Ureter (tissue), 1 donor: ENCODE measurements around the gene CC2D1B. TPM values are rescaled to one million over a fixed set of nuclear protein-coding genes. Genes with fewer than 3 reads are reported as not detected.

Source experiments
- DNase-seq: peaks from one replicate; pipeline ENCODE4 v3.0.0-alpha.2; 2020; ENCODE audit warnings: low spot score
- total RNA-seq: library from RNA; stranded (reverse); gene quantifications from one replicate; pipeline ENCODE4 v1.2.4, GENCODE V29; 2023
- donor health status: DM: yes; HTN: yes; CAD: no.

CC2D1B gene
- total RNA-seq, 1 donor from 2014 or later = 39.4 TPM

DNA sequence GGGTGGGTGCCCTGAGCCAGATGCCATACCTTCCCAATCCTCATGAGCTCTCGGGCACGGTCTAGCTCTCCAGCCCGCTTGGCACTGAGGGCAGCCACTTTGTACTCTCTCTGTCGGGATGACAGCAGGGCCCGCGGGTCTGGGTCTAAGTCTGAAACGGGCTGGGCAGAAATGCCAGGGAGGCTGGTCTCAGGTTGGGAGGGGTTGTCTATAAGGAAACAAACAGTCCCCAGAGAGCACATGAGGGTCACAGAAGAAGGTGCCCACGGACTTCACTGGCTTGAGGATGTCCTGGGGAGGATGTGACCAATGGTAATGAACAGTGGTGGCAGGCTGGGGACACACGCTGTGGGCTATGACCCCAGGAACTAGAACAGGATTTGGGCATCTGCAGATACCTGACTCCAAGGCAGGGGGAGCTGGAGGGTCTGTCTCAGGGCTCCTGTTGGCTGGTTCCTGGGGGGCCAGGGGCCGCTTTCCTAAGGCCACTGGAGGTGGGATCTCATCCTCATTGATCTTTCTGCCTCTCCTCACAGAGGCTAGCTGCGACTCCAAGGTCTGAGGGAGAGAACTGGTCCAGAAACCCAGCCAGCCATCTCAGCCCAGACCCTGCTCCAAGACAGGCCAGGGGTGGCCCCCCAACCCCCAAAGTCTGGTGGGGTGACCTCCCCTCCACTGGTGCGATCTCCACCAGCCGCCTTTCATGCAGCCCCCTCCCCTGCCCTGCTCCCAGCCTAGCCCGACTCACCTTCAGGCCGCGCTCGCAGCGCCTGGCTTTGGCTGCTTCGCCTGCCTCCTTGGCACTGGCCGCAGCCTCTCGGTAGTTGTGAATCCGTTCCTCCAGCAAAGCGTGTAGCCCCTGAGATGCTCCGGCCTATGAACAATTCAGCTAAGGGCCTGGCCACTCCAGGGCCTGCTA lies 6.1 kb downstream of the CC2D1B start:
- DNase-seq = no peak

DNA sequence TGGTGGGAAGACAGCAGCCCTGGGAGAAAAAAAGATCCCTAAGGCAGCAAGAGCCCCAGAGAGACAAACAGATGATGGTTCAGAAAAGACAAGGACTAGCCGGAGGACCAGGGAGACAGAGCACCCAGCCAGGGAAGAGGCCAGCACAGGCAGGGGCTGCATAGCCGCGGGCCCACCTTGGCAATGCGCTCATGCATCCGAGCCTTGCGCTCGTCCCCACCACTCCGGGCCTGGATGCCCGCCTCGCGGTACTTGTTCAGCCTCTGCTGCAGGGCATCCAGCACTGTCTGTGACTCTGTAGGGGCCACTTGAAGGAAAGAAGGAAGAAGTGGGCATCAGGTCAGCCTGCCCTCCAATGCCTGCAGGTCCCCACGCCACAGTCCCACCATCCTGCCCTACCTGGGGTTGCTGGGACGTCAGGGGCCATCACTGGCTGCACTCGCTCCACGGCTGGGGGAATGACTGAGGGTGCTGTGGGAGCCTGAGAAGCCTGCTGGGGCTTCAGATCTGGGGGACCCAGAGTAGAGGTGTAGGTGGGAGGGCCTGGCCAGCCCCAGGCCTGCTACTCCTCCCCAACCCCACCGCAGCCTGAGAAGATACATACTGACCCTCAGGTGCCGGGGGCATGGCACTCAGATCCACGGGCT lies 7.0 kb downstream of the CC2D1B start:
- DNase-seq = no peak

DNA sequence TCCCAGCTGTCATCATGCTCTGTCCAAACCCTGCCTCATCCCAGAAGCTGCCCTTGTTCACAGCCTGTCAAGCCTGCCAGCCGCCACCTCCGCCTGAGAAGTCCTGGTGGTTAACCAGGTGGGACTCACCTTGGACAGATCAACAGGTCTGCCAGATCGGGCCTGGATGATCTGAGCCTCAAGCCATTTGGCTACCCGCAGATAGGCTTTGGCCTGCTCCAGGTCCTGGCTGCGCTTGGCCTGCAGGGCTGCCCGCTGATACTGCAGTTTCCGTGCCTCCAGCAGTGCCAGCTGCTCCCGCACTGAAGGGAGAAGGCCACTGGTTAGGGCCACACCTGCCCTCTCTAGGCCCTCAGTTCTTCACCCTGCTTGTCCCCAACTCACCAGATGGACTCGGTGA lies 8.6 kb downstream of the CC2D1B start:
- no peak for DNase-seq

DNA sequence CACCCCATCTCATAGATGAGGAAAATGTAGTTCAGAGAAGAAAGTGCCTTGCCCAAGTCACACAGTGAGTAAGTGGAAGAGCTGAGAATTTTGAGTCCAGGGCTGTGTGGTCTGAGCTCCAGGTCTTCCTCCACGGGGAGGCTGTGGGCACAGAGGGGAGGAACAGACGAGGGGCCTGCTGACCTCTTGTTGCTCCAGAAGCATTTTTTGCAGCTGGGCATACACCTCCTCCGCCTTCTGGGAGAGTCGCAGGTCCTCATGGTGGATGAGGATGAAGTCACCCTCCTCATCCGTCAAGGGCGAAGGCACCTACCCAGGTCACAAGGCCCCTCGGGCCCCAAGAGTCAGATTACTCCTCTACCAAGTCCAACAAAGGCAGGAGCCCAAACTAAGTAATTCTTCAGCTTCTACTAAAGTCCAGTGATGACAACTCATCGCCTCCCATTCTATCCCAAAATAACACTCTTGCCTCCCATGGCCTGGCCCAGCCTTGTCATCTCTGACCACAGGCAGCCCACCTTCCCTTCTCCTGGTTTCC lies 9.1 kb downstream of the CC2D1B start:
- DNase-seq = no peak

DNA sequence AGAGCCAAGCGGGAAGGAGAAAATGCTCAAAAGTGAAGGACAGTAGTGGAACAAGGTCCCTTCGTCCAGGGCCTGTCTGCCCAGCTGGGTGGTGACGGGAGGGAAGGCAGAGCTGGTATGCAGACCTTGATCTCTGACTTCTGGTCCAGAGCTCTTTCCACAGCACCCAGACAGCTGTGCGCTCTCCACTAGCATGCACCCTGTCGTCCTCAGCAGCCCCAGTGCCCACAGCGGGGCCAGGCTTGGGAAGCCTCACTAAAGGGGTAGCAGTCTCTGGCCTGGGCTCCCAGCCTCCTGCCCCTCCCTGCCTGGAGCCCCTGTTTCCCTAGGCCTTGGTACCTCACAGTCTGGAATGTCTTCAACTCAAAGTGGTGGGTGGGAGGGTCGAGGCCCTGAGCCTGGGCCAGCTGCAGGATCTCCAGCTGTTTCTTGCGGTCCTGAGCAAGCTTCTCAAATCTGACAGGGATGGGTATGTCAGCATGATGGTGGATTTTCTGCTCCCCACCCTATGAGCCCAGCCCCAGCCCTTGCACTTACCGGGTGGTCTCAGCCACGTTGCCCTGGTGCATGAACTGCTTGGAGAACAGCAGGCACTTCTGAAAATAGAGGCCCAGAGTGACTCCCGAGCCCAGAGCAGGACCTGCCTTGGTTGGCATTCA lies 10.0 kb downstream of the CC2D1B start:
- no peak for DNase-seq

DNA sequence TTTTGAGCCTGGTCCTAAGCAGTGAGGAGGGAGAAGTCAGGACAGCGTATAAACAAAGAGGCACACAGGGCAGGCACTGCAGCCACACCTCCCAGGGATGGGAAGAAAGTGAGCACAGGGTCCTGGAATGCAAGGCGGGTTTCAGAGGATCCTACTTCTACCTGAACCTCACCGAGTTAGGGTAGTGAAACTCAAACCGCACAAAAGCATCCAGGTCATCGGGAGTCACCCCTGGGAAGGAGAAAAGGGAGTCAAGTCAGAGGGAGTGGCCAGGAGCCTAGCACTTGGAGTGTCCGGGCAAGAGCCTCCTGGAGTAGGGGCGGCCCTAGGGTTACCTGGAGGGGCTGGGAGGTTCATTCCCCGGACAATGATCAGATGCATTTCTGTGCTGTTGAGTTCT lies 10.6 kb downstream of the CC2D1B start:
- no peak for DNase-seq

DNA sequence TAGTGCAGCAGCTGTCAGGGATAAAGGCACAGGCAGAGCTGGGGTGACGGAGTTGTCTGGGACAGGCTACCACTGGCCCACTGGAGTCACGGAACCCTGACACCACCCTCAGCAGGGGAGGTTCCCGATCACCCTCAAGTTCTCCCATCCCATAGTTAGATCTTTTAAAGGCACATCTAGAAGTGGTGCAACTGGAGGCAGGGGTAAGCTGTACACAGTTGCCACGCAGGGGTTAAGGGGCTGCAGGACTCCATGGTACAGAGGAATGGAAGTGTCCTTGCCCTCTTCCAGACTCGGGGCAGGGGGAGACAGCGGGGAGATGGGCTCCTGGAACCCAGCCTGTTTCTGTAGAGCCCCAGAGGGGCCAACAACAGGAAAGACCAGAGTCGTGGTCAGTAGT lies 13.3 kb downstream of the CC2D1B start:
- no peak for DNase-seq

DNA sequence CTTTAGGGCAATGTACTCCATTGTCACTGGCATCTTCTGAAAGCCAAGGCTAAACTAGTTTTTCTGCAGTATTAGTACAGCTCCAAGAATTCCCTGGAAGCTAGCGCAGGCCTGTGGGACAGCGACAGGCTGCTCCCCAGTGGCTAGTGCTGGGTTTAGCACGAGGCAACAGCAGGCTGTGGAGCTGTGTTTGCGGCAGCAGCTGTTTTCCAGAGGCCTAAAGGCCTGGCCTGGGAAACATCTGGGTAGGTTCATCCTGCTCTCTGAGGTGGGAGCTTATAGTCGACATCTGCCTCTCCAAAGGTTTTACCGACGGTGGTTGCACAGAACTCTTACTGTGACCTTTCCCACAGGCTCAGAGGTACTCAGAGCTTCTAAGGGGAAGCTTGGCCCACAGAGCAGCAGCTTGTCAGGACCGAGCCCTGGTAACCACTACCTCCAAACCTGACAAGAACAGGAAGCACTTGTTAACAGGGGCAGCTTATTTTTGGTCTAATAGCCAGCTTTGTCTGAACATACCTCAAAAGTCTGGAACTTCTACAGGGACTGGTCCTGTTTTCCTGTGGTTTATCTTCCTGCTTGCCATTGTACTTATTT lies 17.2 kb downstream of the CC2D1B start:
- DNase-seq = no peak

DNA sequence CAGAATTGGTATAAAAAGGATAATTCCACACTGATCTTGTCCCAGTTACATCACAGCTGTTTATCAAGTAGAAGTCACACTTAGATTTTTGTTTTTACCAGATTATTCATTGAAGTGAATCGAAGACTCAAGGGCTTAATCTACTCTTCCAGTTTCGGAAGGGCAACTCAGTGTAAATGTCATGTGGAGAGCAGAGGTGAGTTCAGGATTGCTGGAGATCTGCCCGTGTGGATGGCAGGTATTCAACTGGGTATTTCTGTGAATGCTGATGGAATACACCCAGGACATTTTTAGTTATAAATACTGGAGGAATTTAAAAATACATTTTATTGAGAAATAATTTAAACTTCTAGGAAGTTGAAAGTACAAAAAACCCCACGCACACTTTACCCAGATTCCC lies 19.4 kb downstream of the CC2D1B start:
- DNase-seq = no peak

DNA sequence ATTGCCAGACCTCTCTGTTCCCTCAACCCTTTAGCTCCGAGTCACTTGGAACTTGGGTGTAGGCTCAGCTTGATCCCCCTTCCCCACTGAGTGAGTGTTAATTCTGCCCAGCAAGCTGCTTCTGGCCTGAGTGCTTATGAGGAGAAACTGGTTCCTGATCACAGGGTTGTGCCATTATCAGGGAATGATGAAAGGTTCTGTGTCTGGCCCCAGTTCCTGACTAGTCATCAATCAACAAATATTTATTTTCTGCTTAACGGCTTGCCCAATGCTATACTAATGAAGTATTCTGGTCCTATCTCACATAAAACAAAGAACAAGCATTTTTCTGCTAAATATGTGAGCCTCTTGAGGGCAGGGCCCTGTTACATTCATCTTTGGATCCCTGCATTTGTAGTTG lies 20.8 kb downstream of the CC2D1B start:
- no peak for DNase-seq

DNA sequence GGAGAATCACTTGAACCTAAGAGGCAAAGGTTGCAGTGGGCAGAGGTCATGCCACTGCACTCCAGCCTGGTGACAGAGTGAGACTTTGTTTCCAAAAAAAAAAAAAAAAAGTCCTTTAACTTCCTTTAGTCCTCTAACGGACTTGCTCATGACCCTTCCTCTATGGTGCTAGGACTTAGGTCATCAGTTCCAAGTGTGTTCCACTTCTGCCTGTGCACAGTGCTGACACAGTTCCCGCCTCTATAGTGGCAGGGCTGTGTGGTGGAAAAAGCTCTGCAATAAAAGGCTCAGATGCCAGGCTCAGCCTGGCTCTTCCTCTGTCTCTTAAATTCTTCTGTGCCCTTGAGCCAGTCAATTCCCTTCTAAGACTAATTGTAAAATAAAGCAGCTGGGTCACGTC lies 22.0 kb downstream of the CC2D1B start:
- DNase-seq = no peak

DNA sequence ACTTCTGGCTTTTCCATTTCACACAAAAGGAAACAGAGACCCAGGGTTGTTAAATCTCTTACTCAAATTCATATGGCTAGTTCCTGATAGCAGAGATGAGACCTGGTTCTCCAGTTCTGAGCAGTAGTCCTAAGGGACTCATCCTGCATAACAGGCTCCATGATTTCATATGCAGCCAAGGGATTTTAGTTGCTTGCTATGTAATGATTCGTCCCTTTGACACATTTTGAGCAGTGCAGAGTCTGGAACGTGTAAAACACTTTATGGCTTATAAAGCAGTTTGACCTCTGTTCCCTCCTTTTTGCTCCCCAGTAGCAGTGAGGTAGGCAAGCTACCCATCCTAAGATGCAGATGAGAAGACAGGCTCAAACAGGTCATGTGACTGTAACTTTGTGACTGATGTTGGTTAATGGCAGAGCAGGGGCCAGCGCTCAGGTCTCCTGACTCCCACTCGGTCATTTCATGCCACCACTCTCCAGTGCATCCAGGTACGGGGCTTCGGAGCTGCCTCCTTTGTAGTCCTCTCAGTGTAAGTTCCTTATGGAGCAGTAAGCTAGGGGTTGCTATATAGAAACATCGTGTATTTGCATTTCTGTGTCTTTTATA lies 24.2 kb downstream of the CC2D1B start:
- DNase-seq = no peak

DNA sequence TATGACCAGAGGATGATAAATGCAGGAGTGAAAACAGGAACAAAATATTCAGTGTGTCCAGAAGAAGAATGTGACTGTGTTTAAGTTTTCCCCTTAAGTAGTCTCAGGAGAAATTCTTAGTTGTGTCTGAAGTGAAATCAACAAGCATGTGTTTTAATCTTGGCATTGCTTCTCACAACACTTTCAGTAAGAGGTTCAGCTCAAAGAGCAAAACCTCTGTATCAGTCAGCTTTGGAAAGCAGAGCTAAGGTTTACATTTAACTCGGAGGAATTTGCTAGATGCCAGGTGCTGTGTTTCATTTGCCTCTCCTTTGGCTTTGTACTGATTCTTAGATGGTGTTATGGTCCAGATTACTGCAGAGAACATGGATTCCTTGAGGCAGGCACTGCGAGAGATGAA lies 28.6 kb downstream of the CC2D1B start:
- DNase-seq = no peak

DNA sequence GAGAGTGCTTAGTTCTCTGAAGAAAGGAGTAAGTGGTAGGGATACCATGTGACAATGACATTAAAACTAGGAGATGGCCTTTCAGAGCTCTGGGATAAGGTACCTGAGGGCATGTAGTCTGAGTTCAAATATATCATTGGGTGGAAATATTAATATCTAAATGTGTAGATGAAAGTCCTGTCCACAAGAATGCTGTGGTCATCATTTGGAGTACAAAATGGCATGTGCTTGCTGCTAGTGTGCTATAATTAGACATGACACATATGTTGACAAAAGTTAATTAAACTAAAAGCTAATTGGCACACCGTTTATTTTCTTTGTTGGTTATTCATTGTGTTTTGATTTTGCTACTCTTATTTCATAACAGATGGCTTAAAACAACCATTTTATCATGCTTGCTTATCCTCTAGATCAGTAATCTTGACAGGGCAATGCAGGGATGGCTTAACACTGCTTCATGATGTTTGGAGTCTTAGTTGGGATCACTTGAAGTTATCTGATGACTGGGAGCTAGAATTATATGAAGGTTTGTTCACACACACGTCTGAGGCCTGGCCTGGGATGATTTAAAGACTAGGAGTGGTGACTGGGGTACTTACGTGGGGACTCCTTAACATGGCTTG lies 31.0 kb downstream of the CC2D1B start:
- no peak for DNase-seq

DNA sequence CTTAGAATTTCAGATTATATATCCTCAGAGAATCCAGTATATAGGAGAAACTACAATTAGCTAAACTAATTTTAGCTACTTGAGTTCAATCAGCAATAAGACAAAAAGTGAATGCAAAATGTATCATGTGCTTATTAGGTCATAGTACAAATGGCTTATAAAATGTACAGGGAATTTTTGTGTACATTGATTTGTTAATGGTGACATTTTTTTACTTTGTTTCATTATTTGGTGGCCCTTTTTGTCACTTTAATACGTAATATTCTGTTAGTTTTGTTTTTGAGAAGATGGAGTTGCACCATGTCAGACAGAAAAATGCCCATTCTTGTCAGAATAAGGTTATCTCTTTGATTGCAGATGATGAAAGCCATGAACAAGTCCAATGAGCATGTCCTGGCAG lies 33.6 kb downstream of the CC2D1B start:
- no peak for DNase-seq

DNA sequence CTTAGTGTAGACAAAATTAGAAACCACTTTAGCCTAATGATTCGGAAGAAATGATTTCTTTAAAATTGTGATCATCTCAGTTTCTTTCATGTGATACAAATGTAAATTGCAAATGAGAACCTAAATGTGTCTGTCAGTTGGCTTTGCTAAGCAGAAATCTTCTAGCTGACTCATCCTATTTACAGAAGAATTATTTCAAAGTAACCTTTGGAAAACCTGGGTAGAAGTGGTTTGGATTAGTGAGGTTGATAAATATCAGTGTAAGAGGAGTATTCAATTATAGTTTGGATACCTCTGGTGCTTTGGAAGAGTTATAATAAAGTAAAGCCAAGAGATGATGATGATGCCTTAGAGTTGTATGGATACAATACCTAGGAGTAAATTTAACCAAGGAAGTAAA lies 37.4 kb downstream of the CC2D1B start:
- no peak for DNase-seq

DNA sequence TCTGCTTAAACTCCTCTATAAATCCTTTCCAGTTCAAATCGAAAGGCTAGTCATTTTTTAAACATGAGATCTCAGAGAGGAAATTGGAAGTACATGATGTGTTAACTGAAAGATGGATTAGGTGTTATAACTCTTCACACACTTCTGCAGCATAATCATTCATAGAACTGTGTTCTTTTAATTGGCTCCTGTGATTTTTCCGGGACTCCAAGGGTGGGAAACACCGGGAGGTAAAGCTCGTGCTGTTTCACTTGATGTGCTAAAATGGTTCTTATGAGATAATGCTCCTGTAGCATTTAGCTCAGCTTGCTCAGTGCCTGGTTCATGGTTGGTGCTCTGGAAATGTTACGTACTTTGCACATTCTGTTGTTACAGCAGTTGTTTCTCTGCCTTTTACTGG lies 40.2 kb downstream of the CC2D1B start:
- no peak for DNase-seq

DNA sequence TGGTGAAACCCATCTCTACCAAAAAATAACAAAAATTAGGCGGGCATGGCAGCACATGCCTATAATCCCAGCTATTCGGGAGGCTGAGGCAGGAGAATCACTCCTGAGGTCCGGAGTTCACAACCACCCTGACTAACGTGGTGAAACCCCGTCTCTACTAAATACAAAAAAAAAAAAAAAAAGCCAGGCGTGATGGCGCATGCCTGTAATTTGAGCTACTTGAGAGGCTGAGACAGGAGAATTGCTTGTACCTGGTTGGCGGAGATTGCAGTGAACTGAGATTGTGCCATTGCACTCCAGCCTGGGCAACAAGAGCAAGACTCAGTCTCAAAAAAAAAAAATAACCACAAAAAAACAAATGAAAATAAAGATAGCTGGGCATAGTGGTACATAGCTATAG lies 42.3 kb downstream of the CC2D1B start:
- no peak for DNase-seq

DNA sequence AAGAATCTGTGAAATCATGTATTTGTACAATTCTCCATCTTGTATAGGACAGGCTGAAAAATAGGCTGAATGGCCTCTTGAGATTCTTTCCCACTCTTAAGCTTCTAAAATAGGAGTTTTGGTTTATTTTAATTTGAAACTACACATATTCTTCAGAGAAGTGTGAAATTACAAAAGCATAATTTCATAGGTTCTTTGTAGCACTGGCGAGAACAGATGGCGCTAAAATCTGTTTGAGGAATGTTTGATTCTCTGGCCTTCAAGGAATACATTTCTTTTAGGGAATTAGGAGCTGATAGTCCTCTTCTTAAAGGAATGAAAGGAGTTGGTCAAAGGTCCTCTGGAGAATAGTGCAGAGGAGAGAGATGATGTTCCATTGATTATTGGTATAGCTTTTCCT lies 44.9 kb downstream of the CC2D1B start:
- no peak for DNase-seq

DNA sequence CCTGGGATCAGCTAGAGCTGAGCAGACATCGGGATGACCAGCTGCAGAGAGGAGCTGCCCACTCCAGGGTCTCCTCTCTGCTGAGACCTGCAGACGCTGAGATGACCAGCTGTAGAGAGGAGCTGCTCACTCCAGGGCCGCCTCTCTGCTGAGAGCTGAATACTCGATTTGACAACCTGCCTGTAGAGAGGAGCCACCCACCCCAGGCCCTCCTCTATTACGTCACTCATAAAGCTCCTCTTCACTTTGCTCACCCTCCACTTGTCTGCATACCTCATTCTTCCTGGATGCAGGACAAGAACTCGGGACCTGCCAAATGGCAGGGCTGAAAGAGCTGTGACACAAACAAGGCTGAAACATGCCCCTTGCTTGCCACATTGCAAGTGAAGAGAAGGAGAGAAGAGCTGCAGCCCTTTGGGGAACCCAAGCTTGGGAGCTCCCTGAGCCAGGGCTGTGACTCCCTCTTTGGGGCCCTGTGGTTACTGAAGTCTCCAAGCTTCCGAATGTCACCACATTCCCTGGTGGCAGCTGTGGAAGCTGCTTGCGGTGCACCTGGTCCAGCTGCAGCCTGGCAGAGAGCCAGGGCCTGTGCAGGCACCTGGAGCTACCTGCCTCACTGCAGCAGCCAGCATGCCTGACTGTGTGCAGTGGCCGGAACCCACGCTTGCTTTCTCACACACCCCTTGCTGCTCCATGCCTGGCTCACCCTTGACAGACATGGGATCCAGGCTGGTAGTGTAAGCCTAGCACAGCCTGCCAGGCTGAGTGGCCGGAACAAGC lies 59.6 kb downstream of the CC2D1B start:
- no peak for DNase-seq
